ENCODE measurements around the gene PCDHGA3.
"Not testable (repeated sequence)": the region's sequence is repeated elsewhere in the genome, so short reads cannot be mapped to it uniquely, and the experiment has no call there.

The PCDHGA3 gene

GRCh38 chr5:141349917-141350619, 6.4 kb downstream of the PCDHGA3 start, which contains the start of gene PCDHGB1:
Gene PCDHGB1, plus strand, starts transcription at chr5:141350099. Its CDS starts 162 bp downstream, at chr5:141350261.
- DNase-seq (ENCODE audit: low spot score) = peak; percentile 75

GRCh38 chr5:141351591-141351990, 8.0 kb downstream of the PCDHGA3 start:
- DNase-seq (ENCODE audit: low spot score) = no peak

GRCh38 chr5:141354900-141355469, 11.4 kb downstream of the PCDHGA3 start, which contains the start of gene PCDHGA4:
Gene PCDHGA4, plus strand, starts transcription at chr5:141355021. Its CDS starts 87 bp downstream, at chr5:141355108.
- no peak for DNase-seq (ENCODE audit: low spot score)

DNA sequence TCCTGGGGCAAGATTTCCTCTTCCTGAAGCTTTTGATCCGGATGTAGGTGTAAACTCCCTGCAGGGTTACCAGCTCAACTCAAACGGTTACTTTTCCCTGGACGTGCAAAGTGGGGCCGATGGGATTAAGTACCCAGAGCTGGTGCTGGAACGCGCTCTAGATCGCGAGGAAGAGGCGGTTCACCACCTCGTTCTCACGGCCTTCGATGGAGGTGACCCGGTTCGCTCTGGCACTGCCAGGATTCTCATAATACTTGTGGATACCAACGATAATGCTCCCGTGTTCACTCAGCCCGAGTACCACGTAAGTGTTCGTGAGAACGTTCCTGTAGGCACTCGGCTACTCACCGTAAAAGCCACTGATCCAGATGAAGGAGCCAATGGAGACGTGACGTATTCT, 12.0 kb downstream of the PCDHGA3 start:
- no peak for DNase-seq (ENCODE audit: low spot score)

DNA sequence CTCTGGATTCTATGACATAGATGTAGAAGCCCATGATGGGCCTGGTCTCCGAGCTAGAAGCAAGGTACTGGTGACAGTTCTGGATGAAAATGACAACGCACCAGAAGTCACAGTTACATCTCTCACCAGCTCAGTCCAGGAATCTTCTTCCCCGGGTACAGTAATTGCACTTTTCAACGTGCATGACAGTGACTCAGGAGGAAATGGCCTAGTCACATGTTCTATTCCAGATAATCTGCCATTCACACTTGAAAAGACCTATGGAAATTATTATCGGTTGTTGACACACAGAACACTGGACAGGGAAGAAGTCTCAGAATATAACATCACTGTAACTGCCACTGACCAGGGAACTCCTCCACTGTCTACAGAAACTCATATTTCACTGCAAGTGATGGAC, 12.5 kb downstream of the PCDHGA3 start:
- DNase-seq (ENCODE audit: low spot score) = no peak

- DNase-seq (ENCODE audit: low spot score) = no peak
Observed at GRCh38 chr5:141356950-141357349, 13.3 kb downstream of the PCDHGA3 start.

- peak; percentile 41 for DNase-seq (ENCODE audit: low spot score)
Observed at GRCh38 chr5:141359790-141360426, 16.3 kb downstream of the PCDHGA3 start, which contains the start of gene PCDHGB2. Gene PCDHGB2, plus strand, starts transcription at chr5:141359994. Its CDS starts 142 bp downstream, at chr5:141360136.

DNA sequence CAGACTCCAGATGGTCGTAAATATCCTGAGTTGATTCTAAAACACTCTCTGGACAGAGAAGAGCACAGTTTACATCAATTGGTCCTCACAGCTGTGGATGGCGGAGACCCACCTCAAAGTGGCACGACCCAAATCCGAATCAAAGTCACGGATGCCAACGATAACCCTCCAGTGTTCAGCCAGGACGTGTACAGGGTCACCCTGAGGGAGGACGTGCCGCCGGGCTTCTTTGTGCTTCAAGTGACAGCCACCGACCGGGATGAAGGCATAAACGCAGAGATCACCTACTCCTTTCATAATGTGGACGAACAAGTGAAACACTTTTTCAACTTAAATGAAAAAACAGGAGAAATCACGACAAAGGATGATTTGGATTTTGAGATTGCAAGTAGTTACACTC, 17.1 kb downstream of the PCDHGA3 start:
- no peak for DNase-seq (ENCODE audit: low spot score)

DNA sequence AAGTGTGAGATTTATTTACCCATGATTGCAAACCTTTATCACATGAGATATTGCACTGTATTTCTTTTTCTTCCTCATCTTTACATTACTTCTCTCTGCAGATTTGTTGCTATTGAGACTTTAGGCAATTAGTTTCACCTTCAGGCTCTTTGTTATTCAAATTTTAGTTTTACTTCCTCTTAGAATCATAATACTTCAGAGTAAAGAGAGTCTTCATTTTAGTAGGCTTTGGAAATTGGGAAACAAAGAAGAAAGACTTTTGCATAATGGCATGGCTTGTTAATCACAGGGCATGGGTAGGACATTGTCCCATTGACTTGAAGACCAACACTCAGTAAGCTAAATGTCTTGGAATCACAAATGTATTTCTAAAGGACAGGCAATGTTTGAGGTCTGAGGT, 19.1 kb downstream of the PCDHGA3 start:
- DNase-seq (ENCODE audit: low spot score) = no peak

DNA sequence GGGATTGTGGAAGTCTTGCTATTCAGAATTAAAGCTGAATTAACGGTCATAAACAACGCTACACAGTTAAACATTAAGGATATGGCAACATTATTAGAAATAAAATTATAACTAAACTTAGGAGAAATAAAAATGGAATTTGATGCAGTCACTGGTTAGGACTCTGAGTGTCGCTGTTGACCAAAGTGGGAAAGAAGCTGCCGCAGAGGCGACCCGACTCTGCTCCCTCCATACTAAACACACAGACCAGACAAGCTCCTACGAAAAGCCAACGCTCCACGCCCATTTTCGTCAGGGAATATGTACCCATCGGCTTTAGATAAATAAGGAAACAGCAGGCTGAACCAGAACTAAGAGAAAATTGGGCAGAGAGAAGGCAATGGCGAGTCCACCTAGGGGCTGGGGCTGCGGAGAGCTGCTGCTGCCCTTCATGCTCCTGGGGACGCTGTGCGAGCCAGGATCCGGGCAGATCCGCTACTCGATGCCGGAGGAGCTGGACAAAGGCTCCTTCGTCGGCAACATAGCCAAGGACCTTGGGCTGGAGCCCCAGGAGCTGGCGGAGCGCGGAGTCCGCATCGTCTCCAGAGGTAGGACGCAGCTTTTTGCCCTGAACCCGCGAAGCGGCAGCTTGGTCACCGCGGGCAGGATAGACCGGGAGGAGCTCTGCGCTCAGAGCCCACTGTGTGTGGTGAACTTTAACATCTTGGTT, 20.5 kb downstream of the PCDHGA3 start, which contains the start of gene PCDHGA5:
TSS of gene PCDHGA5 (plus strand) at position 211 of the 709 bp plus-strand sequence. CDS start at position 380, 169 bp downstream.
- DNase-seq (ENCODE audit: low spot score) = no peak

GRCh38 chr5:141366016-141366896, 22.6 kb downstream of the PCDHGA3 start:
- DNase-seq (ENCODE audit: low spot score) = no peak

DNA sequence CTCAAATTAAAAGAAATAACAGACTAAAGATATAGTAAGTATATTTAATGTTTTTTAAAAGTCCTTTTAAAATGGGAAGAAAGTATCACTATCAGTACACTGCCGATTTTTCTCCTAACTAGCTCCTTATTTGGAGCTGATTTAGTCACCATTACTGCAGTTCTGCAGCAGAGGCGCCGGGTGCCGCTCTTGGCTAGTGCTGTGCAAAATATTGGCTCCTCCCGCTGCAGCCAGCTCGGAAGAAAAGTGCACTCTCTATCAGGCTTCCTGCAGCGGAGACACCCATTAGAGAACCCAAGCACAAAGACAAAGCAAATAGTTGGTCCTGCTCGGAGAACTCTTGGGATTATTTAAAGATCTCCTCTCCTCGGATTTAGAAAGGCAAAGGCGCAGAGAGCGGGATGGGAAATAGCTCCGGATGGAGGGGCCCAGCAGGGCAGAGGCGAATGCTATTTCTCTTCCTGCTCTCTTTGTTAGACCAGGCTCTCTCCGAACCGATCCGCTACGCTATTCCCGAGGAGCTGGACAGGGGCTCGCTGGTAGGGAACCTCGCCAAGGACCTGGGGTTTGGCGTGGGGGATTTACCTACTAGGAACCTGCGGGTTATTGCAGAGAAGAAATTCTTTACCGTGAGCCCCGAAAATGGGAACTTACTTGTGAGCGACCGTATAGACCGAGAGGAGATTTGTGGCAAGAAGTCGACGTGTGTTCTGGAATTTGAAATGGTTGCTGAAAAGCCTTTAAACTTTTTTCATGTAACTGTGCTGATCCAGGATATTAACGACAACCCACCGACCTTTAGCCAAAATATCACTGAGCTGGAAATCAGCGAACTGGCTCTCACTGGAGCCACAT, 26.6 kb downstream of the PCDHGA3 start, which contains the start of gene PCDHGB3:
TSS of gene PCDHGB3 (plus strand) at position 249 of the 855 bp plus-strand sequence. CDS start at position 402, 153 bp downstream.
- no peak for DNase-seq (ENCODE audit: low spot score)

GRCh38 chr5:141371572-141372475, 28.2 kb downstream of the PCDHGA3 start:
- no peak for DNase-seq (ENCODE audit: low spot score)

DNA sequence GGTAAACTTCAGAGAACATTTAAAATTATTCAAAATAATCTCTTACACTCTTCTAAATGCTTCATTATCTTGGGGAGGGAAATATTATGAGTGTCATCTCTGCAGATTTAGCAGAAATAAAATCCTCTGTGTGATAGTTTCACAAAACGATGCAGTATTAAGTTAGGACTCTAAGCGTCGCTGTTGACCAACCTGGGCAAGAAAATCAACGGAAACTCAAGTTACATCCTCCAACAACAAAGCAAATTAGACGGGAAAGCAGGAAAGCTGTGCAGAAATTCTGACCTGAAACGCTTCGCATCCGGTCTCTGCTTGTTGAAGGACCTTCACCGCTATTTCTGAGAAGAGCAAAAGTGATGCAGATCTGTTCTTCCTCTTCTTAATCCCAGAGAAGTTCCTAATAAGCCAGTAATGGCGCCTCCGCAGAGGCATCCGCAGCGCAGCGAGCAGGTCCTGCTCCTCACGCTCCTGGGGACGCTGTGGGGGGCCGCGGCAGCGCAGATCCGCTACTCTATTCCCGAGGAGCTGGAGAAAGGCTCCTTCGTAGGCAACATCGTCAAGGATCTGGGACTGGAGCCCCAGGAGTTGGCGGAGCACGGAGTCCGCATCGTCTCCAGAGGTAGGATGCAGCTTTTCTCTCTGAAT, 30.2 kb downstream of the PCDHGA3 start, which contains the start of gene PCDHGA6:
TSS of gene PCDHGA6 (plus strand) at position 219 of the 645 bp plus-strand sequence. CDS start at position 412, 193 bp downstream.
- DNase-seq (ENCODE audit: low spot score) = no peak

GRCh38 chr5:141374627-141375026, 31.0 kb downstream of the PCDHGA3 start:
- no peak for DNase-seq (ENCODE audit: low spot score)

DNA sequence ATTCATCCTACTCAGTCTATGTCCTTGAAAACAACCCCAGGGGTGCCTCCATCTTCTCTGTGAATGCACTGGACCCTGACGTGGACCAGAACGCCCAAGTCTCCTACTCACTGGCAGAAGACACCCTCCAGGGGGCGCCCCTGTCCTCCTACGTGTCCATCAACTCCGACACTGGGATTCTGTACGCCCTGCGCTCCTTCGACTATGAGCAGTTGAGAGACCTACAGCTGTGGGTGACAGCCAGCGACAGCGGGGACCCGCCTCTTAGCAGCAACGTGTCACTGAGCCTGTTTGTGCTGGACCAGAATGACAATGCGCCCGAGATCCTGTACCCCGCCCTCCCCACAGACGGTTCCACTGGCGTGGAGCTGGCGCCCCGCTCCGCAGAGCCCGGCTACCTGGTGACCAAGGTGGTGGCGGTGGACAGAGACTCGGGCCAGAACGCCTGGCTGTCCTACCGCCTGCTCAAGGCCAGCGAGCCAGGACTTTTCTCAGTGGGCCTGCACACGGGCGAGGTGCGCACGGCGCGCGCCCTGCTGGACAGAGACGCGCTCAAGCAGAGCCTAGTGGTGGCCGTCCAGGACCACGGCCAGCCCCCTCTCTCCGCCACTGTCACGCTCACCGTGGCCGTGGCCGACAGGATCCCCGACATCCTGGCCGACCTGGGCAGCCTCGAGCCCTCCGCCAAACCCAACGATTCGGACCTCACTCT, 32.0 kb downstream of the PCDHGA3 start:
- not testable (repeated sequence) for DNase-seq (ENCODE audit: low spot score)

- DNase-seq (ENCODE audit: low spot score) = no peak
Observed at GRCh38 chr5:141382469-141383294, 39.1 kb downstream of the PCDHGA3 start, which contains the start of gene PCDHGA7. Gene PCDHGA7, plus strand, starts transcription at chr5:141382742. Its CDS starts 158 bp downstream, at chr5:141382900.

Measured in iPS-NIHi11 (cell line).